Stimulated activated CD4-positive, alpha-beta T cell treated with anti-CD3 and anti-CD28 coated beads, Interleukin-15, amount 100 ng/mL, for 48 hours (primary cell): Measurements from ENCODE around the gene CFAP99.
"Not testable (repeated sequence)": the region's sequence is repeated elsewhere in the genome, so short reads cannot be mapped to it uniquely, and the experiment has no call there.

Experiments used
- DNase-seq, 2 donors: peaks; one replicate each; pipeline ENCODE4 v3.0.0-alpha.2; 2020; ENCODE audit warnings: low read depth in 2 of 2

The CFAP99 gene

DNA sequence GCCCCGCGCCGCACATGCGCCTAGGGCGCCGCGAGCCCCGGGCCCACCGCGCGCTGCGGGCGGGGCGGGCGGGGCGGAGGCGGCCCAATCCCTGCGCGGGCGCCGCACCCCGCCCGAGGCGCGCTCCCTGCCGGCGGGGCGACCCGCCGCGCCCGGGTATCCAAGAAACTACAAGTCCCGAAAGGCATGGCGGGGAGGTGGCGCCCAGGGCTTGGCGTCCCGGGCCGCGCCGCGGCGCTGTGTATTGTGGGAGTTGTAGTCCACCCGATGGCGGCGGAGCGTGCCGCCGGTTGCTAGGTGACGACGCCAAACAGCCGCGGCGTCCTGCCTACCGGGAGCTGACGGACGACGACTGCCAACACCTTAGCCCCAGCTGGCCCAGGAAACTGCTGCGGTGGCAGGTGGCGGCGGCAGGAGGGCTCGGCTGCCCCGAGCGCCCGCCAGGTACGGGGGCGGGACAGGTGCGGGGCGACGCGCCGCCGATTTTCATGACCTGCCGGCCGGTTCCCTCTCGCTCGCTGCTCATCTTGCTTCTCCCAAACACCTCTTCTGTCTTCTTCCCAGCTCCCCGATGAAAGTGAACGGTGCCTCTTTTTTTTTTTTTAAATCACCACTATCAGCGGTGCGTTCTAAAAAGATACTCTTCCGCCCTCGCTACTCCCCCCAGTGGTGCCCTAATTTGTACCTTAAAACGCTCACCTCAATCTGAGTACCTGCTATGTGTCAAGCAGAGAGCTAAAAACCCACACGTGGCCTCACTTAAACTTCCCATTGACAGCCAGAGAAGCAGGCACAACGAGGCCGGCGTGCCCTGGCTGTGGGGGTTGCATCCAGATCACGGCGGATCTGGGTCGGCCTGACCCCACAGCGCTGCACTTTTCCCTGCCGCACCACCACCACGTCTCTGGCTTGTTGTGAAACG, at the start of gene CFAP99:
Gene CFAP99, plus strand, starts transcription at position 306 of the 922 bp plus-strand sequence.
- DNase-seq: peak; percentile 98

GRCh38 chr4:2370597-2371320, 48.0 kb upstream of the CFAP99 start:
- no peak for DNase-seq

DNA sequence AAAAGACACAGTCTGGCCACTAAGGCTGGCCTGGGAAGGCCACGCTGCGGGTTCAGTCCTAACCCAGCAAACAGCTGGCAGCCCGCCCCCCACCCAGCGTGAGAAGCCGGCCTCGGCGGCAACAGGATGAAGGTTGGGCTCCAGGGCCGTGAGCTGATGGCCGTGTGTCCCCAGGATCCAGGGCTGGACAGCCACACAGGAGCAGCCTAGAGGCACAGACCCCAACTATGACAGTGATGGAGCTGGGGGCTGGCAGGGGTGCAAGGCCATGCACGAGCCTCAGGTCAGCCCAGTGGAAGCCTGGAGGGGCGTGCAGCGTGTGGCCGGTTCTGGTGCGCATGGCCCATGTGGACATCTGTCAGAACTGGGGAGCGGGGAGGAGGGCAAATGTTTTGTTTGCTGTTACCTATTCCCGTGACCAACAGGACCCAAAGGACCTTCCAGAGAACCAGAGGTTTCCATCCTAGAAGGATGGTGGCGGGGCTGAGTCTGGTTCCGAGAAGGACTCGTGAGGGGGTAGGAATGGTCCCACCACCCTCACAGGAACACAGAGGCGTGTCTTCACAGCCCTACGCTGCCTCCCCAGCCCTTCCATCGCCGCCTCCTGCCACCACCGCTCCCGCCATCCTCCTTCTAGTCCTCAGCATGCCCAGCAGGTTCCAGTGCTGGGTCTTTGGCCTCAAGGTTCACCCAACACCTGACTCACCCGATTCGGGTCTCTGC, 46.8 kb upstream of the CFAP99 start:
- DNase-seq: no peak

- no peak for DNase-seq
These were observed 46.2 kb upstream of the CFAP99 start for GRCh38 chr4:2372488-2373030.

DNA sequence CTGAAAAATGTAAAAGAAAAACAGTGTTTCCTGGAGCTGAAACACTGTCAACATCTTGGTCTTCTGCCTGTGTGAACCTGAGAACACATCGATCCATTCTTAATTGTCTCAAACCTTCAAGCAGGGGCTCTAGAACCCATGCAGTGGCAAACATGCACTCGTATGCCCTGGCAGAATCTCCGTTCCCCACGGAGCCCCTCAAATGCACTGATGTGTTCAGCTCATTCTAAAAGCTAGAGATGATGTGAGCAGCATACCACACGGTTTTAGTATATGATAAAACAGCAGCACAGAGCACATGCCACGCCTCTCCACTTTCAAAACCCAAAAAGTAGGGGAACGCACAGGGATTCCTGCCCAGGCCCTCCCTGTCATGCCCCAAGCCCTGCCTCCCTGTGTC, 45.2 kb upstream of the CFAP99 start:
- no peak for DNase-seq

- DNase-seq: no peak
These were observed 43.3 kb upstream of the CFAP99 start for GRCh38 chr4:2375427-2375826.

- DNase-seq: no peak
These were observed 41.5 kb upstream of the CFAP99 start for GRCh38 chr4:2377241-2377640.

DNA sequence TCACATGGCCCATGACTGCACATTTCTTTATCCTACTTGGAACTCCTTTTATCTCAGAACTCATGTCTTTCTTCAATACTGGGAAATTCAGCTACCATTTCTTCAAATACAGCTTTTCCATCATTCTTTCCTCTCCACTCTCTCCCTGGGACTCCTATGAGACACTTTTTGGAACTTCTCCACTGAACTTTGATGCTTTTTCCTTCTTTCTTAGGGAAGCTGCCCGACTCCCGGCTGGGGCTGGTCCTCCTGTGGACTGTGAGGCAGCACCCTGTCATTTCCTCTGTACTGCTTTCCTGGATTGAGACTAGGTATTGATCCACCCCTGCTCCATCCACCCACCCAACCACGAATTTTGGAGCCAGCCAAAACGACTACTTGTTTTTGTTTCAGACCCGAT, 40.4 kb upstream of the CFAP99 start:
- no peak for DNase-seq

DNA sequence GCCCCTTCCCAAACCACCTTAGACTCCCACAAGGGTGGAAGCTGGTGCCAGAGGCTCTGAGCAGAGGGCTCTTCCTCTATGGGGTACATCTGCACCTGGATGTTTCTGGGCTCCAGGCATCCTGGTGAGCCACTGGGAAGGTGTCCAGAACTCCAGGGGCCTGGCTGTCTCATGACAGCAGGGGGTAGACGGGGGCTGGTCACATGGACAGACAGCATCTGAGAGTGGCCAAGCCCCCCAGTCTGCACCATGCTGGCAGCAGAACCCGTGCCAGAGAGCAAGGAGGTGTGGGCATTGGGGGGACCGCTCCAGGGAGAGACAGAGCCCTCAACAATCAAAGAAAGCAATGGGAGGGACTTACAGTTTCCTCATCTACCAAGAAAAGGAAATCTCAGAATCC, 39.9 kb upstream of the CFAP99 start:
- no peak for DNase-seq

- DNase-seq: not testable (repeated sequence)
These were observed 38.2 kb upstream of the CFAP99 start for GRCh38 chr4:2380589-2380988.

- DNase-seq: not testable (repeated sequence)
These were observed 36.0 kb upstream of the CFAP99 start for GRCh38 chr4:2382769-2383202.

DNA sequence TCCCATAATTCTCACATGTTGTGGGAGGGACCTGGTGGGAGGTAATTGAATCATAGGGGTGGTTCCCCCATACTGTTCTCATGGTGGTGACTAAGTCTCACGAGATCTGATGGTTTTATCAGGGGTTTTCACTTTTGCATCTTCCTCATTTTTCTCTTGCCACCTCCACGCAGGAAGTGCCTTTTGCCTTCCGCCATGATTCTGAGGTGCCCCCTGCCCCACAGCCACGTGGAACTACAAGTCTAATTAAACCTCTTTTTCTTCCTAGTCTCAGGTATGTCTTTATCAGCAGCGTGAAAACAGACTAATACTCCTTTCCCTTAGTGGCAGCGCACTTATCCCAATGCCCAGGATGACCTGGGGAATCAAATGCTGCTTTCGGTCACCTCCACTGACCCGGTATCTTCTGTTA, 35.5 kb upstream of the CFAP99 start:
- DNase-seq: not testable (repeated sequence)

DNA sequence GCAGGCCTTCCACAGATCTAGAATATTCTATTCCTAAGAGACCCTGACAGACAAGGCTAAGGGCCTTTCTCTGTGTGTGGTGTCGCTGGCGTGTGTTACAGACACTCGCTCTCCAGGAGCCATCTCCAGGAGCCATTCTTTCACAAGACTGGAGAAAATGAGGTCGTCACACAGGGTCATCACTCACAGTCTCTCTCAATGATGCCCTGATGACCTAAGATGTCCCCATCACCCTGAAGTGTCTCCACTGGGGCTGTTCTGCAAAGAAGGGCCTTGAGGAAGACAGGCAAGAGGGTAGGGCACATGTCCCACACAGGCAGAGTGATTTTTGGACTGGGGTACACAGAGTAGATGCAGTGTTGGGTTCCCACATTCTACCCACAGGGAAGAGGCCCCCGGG, 35.0 kb upstream of the CFAP99 start:
- no peak for DNase-seq

DNA sequence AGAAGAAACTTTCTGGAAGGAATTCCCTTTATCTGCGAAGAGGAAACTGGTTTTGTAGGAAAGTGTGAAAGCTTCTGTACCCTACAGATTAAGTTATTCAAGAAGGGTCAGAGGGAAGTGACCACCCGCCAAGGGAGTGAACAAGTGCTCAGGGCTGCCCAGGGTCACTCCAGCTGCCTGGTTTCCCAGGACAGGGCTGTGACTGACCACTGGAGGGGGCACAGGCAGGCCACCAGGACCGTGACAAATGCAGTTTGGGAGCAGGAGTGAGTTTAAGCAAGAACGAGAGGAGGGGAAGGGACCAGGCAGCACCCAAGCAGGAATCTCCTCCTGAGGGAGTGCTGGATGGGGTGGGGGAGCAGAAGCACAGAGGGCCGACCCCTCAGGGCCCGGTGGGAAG, 34.5 kb upstream of the CFAP99 start:
- DNase-seq: no peak

DNA sequence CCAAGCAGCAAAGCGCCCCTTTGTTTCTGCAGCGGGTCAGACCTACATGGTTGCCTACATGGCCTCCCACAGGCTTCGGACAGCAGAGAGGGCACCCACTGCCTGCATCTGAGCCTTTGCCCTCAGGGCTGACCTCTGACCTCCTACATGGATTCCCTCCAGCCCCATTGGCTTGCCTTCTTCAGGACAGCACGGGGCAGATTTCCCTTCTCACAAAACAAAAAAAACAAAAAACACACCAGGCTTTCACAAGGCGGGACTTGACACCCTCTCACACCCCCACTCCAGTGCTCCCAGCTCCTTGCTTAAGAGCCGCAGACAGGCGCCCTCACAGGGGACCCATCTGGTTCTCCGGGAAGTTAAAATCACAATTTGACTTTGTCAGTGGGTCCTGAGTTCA, 33.2 kb upstream of the CFAP99 start:
- DNase-seq: no peak

DNA sequence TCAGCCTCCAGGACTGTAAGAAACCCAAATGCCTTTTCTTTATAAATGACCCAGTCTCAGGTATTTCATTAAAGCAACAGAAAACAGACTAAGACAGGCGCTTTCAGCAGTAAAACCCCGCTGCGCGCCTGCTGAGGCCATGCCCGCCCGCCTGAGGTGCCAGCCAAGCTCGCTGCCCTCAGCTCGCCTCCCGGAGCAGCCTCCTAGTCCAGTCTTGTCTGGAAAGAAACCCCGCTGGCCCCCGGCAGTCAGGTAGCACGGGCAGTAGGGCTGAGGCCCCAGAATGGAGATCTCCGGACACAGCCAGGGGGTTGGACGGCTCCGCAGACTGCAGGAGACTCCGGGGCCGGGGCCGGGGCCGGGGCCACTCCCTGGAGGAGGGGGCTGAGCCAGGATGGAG, 32.0 kb upstream of the CFAP99 start:
- no peak for DNase-seq

DNA sequence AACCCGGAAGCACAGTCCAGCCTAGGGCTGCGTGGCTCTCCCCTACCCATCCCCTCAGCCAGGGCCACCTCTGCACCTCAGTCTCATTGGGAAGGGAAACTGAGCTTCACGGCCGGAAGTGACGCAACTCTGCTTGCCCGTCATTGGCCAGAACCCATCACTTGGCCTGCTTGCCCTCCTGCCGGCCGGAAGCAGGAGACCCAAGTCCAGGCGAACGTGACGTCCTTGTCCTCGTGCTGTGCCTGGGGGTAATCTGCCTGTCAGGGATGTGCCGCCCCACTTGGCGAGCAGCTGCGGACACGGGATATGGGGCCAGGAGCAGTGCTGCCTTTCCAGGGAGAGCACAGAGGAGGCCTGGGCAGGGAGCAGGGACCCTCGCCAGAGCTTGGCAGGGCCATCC, 31.5 kb upstream of the CFAP99 start:
- DNase-seq: no peak

DNA sequence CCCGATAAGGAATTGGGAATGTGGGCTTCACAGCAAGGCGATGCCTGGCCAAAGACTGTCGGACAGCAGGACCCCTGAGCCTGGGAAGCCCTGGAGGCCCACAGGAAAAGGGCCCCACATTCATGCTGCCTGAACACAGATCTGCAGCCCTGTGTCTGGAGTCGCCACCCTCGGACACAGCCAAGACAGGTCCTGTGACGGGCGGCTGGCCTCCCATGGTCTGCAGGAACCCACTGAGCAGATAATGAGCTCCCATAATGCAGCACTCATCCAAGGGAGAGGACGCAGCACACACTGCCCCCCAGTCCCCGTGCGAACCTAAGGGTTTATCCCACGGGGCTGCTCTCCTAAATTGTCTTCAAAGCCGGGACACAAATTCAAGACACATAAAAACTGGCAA, 30.9 kb upstream of the CFAP99 start:
- DNase-seq: no peak

GRCh38 chr4:2388429-2389182, 30.1 kb upstream of the CFAP99 start:
- no peak for DNase-seq

GRCh38 chr4:2389691-2390090, 29.1 kb upstream of the CFAP99 start:
- DNase-seq: no peak

DNA sequence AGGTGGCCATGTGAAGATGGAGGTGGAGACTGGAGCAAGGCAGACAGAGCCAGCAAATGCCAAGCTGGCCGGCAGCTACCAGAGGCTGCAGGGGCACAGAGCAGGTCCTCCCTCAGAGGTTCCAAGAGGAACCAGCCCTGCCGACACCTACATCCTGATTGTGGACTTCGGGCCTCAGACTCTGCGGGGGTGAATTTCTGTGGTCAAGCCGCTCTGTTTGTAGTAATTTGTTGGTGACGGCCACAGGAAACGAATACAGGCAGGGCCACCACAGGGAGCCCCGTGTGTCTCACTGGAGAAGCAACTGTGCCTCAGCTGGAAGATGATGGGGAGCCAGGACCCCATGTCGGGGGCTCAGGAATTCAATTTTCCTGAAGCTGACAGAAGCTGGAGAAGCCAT, 28.6 kb upstream of the CFAP99 start:
- DNase-seq: no peak
